ENCODE measurements around the gene KIAA1217.

The KIAA1217 gene

DNA sequence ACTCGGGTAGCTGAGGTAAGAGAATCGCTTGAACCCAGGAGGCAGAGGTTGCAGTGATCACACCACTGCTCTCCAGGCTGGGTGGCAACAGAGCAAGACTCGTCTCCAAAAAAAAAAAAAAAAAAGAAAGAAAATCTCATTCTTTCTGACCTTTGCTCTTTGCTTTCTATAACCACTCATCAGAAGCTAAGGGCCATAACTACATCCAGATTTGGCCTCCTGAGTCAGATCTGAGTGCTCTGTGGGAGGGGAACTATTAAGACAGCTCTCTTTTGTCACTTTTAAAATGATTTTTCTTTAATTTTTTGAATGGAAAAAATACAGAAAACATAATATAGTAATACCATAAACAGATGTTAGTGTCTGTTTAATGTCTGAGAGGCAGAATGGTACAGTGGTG is 210.1 kb downstream of the KIAA1217 start:
- TF ChIP-seq, protein P1, sequence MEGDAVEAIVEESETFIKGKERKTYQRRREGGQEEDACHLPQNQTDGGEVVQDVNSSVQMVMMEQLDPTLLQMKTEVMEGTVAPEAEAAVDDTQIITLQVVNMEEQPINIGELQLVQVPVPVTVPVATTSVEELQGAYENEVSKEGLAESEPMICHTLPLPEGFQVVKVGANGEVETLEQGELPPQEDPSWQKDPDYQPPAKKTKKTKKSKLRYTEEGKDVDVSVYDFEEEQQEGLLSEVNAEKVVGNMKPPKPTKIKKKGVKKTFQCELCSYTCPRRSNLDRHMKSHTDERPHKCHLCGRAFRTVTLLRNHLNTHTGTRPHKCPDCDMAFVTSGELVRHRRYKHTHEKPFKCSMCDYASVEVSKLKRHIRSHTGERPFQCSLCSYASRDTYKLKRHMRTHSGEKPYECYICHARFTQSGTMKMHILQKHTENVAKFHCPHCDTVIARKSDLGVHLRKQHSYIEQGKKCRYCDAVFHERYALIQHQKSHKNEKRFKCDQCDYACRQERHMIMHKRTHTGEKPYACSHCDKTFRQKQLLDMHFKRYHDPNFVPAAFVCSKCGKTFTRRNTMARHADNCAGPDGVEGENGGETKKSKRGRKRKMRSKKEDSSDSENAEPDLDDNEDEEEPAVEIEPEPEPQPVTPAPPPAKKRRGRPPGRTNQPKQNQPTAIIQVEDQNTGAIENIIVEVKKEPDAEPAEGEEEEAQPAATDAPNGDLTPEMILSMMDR (conservative IDR thresholded peaks at IDR 0.05; ENCODE audit: control insufficient read depth, insufficient read depth, low read depth, low read length) = no peak
- DNase-seq (ENCODE audit: low read depth) = peak; percentile 79

DNA sequence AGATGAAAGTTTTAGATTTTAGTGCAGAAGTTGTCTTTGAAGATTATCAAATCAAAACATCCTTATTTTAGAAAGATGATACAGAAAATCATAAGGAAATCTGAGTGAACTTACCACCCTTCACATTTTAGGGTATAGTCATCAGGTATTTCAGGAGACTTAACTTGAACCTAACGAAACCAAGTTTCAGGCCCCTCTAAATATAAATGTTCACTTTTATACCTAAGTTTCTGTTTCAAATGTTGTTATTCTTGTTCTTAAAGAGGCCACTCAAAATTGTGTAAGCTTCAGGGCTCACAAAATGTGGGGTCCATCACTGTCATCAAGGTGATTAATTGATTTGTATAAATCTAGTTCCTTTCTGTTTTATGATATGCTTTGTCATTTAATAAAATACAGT is 216.2 kb downstream of the KIAA1217 start:
- DNase-seq (ENCODE audit: low read depth) = no peak
- TF ChIP-seq, protein P1 (conservative IDR thresholded peaks at IDR 0.05; ENCODE audit: control insufficient read depth, insufficient read depth, low read depth, low read length) = no peak
- H3K4me3 ChIP-seq (ENCODE audit: control insufficient read depth, low read depth, low read length) = no peak overlapping the region

More for the DNA sequence above, 210.1 kb downstream of the KIAA1217 start:
- H3K4me3 ChIP-seq (ENCODE audit: control insufficient read depth, low read depth, low read length) = no peak overlapping the region

DNA sequence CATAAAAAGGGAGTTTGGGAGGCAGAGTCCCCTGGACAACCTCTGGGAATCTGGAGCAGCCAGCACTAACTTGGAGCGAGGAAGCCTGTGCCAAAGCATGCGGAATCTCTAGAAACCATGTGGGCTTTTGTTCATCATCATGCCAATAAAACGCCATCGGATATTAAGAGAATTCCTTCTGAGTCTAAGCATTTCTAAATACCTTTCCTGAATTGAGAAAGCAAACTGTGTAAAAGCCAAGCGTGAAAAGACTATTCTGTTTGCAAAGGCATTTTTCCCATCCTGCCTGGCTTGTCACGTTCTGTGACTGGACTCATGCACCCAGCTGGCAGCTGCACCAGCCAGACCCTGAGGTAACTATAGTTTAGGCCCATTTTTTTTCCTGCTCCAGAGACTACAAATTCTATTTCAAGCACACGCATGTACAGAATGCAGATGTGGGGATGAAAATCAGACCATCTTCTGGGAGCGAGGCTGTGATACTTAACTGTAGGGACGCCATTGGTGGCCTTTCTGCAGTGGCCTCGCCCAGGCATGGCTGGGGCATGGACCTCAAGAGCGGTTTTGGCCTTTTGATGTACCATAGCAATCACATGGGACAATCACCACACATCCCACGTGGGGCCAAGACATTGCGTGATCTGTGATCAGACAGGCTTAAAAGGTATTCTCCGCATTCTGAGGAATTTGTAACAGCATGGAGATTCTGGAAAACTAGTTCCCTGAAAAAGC is 218.9 kb downstream of the KIAA1217 start:
- no peak for DNase-seq (ENCODE audit: low read depth)
- TF ChIP-seq, protein P1 (conservative IDR thresholded peaks at IDR 0.05; ENCODE audit: control insufficient read depth, insufficient read depth, low read depth, low read length) = no peak
- H3K4me3 ChIP-seq (ENCODE audit: control insufficient read depth, low read depth, low read length) = no peak overlapping the region

DNA sequence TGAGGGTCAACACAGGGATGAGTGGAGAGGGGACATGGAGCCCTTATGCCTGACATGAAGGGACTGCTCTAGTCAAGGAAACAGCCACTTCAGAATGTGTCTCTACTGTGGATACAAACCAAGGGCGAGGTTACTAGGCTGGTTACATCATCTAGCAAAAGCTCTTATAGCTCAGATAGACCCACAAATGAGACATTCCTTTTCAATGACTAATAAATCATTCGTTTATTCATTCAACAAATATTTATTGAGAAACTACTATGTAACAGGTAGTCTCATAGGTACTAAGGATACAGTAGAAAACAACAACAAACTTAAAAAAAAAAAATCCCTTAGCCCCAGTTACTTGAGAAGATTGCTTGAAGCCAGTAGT is 219.5 kb downstream of the KIAA1217 start:
- no peak overlapping the region for H3K4me3 ChIP-seq (ENCODE audit: control insufficient read depth, low read depth, low read length)
- peak; percentile 66 for DNase-seq (ENCODE audit: low read depth)
- TF ChIP-seq, protein P1 (conservative IDR thresholded peaks at IDR 0.05; ENCODE audit: control insufficient read depth, insufficient read depth, low read depth, low read length) = no peak

DNA sequence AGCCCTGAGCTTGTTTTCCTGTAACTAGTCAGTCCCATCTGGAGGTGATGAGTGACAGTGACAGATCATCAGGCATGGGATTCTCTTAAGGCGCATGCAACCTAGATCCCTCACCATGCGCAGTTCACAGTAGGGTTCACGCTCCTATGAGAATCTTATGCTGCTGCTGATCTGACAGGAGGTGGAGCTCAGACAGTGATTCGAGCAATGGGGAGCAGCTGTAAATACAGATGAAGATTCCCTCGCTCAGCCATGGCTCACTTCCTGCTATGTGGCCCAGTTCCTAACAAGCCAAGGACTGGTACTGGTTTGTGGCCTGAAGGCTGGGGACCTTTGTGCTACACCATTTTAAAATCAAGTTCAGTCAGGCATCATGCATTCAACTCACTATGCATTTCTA is 221.7 kb downstream of the KIAA1217 start:
- TF ChIP-seq, protein P1 (conservative IDR thresholded peaks at IDR 0.05; ENCODE audit: control insufficient read depth, insufficient read depth, low read depth, low read length) = no peak
- DNase-seq (ENCODE audit: low read depth) = no peak
- no peak overlapping the region for H3K4me3 ChIP-seq (ENCODE audit: control insufficient read depth, low read depth, low read length)

DNA sequence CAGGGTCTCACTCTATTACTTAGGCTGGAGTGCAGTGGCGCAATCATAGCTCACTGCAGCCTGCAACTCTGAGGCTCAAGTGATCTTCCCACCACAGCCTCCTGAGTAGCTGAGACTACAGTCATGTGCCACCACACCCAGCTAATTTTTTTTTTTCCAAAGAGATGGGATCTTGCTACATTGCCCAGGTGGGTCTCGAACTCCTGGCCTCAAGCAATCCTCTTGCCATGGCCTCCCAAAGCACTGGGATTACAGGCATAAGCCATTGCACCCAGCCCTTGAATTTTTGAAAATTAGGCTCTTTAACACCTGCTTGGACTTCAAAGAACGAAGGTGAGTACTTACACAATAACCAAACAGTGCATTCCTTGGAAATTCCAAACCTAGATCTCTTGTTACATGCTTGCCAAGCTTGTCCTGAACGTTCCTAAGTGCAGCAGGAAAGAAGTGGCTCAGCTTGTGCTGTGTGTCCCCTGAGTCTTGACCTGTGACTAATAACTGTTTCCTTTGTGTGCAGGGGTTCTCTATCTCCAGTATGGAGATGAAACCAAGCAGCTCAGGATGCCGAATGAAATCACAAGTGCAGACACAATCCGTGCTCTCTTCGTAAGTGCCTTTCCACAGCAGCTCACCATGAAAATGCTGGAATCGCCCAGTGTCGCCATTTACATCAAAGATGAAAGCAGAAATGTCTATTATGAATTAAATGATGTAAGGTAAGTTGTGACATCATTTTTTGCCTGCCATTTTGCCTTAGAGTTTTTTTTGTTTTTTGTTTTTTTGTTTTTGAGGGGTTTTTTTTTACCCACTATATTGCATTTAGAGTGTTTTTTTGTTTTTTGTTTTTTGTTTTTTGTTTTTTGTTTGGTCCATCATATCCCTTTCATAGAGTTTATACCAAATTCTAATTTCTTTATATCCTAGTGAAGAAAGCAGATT is 223.8 kb downstream of the KIAA1217 start:
- no peak overlapping the region for H3K4me3 ChIP-seq (ENCODE audit: control insufficient read depth, low read depth, low read length)
- TF ChIP-seq, protein P1 (conservative IDR thresholded peaks at IDR 0.05; ENCODE audit: control insufficient read depth, insufficient read depth, low read depth, low read length) = no peak
- DNase-seq (ENCODE audit: low read depth) = peak; percentile 60
